ENCODE data around the gene GDPD2.

Gene GDPD2

GRCh38 chrX:70476166-70476933, 53.2 kb downstream of the GDPD2 start:
- no peak for DNase-seq (ENCODE audit: low read depth)

- DNase-seq (ENCODE audit: low read depth): no peak
Observed at GRCh38 chrX:70476934-70477733, 54.0 kb downstream of the GDPD2 start.

- DNase-seq (ENCODE audit: low read depth): no peak
Observed at GRCh38 chrX:70477734-70478075, 54.6 kb downstream of the GDPD2 start.

- no peak for DNase-seq (ENCODE audit: low read depth)
Observed at GRCh38 chrX:70478526-70479245, 55.6 kb downstream of the GDPD2 start.

- peak; percentile 42 for DNase-seq (ENCODE audit: low read depth)
Observed at GRCh38 chrX:70479247-70479921, 56.3 kb downstream of the GDPD2 start.

- DNase-seq (ENCODE audit: low read depth): no peak
Observed at GRCh38 chrX:70479922-70480659, 57.0 kb downstream of the GDPD2 start.

GRCh38 chrX:70480660-70481018, 57.5 kb downstream of the GDPD2 start:
- DNase-seq (ENCODE audit: low read depth): no peak

- DNase-seq (ENCODE audit: low read depth): no peak
Observed at GRCh38 chrX:70481471-70482270, 58.6 kb downstream of the GDPD2 start.

- DNase-seq (ENCODE audit: low read depth): no peak
Observed at GRCh38 chrX:70482300-70482699, 59.2 kb downstream of the GDPD2 start.
